Measurements from ENCODE around the gene ELOVL1. TPM values are rescaled to one million over a fixed set of nuclear protein-coding genes. Genes with fewer than 3 reads are reported as not detected.

The ELOVL1 gene
- total and polyA plus RNA-seq, 2 of the 13 experiments (the other 11 are each of a cell fraction or from before 2014, with no cell fraction given) = 55.2 to 77.4 TPM

GRCh38 chr1:43348343-43348808 is 19.4 kb downstream of the ELOVL1 start (continued):
- TF ChIP-seq ZNF646 (CRISPR knock-in tag; IDR thresholded peaks at IDR 0.05) = no peak
- TF ChIP-seq KDM1A (CRISPR knock-in tag; IDR thresholded peaks at IDR 0.05) = no peak

- ChIA-PET POLR2A (interaction anchor here (1.2 kb wide), 1 partner anchor 12 kb away, joined by 4 read pairs; the partner anchor contains the start of gene CDC20), CTCF (ENCODE audit: low intra/inter-chr PET ratio, low total read pairs) (no interaction called here)
- in situ Hi-C loops (cut with HindIII; ENCODE audit: extremely low pct_ligation_motif_present, low pct_unique_long_range_greater_than_20kb) = no loop called here
- no peak for ATAC-seq
- no peaks in the 10 kb centered on the region; a peak in 1 of 5 replicates for H3K27me3 ChIP-seq (ENCODE audit: control insufficient read depth in 1 of 2, insufficient read depth in 2 of 2, low read length in 2 of 2)
- no peak overlapping the region for H2AFZ ChIP-seq (ENCODE audit: low read length)
- 75% methylated on average over 1 of the region's 5 CpGs for WGBS (ENCODE audit: low lambda C conversion rate)
- H3K9me3 ChIP-seq (ENCODE audit: low read length) = no peaks in the 10 kb centered on the region
- no TSS peak for BruUV-seq (replicated peaks)
- H3K27ac ChIP-seq (ENCODE audit: extremely low read length, insufficient read depth, low read length) = no peak overlapping the region
- H3K9ac ChIP-seq (ENCODE audit: insufficient read depth, low read depth, low read length) = no peak overlapping the region
- peaks cover 53% of the 10 kb centered on the region for H3K4me1 ChIP-seq (ENCODE audit: insufficient read depth, low read length)
- no peak overlapping the region for H3K4me2 ChIP-seq (ENCODE audit: low read depth, low read length)
- no peak for DNase-seq (ENCODE audit: low spot score)
- no peaks in the 10 kb centered on the region for H3K79me2 ChIP-seq (ENCODE audit: insufficient read depth, low read length)
- no peaks in the 10 kb centered on the region for H3K36me3 ChIP-seq (replicated peaks in 1 of 2; ENCODE audit: control insufficient read depth in 1 of 2, insufficient read depth in 2 of 2, low read length in 2 of 2)
- H3K4me3 ChIP-seq (replicated peaks in 1 of 3; ENCODE audit: insufficient read depth in 1 of 3, low read depth in 2 of 3, low read length in 3 of 3) = no peak overlapping the region
- TF ChIP-seq ZNF768 (CRISPR knock-in tag; IDR thresholded peaks at IDR 0.05) (no peak), ZNF143 (CRISPR knock-in tag; IDR thresholded peaks at IDR 0.05) (no peak), WIZ (CRISPR knock-in tag; IDR thresholded peaks at IDR 0.05) (no peak), ZNF782 (CRISPR knock-in tag; IDR thresholded peaks at IDR 0.05; ENCODE audit: borderline replicate concordance) (no peak), ZNF570 (CRISPR knock-in tag; IDR thresholded peaks at IDR 0.05; ENCODE audit: borderline replicate concordance) (no peak), TBX2 (CRISPR knock-in tag; IDR thresholded peaks at IDR 0.05; ENCODE audit: borderline replicate concordance) (no peak), SRSF4 (IDR thresholded peaks at IDR 0.05; ENCODE audit: low read depth, low read length, poor library complexity, severe bottlenecking) (no peak), PAWR (CRISPR knock-in tag; IDR thresholded peaks at IDR 0.05; ENCODE audit: borderline replicate concordance) (no peak), SKI (IDR thresholded peaks at IDR 0.05; ENCODE audit: partially characterized antibody) (no peak), ZNF362 (CRISPR knock-in tag; IDR thresholded peaks at IDR 0.05; ENCODE audit: borderline replicate concordance) (no peak)
- no peaks in the 10 kb centered on the region for H4K20me1 ChIP-seq (ENCODE audit: insufficient read depth, low read length)
- intact Hi-C loops (cut with micrococcal nuclease; ENCODE audit: unreplicated experiment) = loop anchor here (5.0 kb wide), 1 partner anchor 109 kb away; no protein-coding TSS in a partner anchor
- no peak for FAIRE-seq
Measured at GRCh38 chr1:43346636-43347035, 21.2 kb downstream of the ELOVL1 start.
